ENCODE measurements around the gene MAP4K4.

The MAP4K4 gene

DNA sequence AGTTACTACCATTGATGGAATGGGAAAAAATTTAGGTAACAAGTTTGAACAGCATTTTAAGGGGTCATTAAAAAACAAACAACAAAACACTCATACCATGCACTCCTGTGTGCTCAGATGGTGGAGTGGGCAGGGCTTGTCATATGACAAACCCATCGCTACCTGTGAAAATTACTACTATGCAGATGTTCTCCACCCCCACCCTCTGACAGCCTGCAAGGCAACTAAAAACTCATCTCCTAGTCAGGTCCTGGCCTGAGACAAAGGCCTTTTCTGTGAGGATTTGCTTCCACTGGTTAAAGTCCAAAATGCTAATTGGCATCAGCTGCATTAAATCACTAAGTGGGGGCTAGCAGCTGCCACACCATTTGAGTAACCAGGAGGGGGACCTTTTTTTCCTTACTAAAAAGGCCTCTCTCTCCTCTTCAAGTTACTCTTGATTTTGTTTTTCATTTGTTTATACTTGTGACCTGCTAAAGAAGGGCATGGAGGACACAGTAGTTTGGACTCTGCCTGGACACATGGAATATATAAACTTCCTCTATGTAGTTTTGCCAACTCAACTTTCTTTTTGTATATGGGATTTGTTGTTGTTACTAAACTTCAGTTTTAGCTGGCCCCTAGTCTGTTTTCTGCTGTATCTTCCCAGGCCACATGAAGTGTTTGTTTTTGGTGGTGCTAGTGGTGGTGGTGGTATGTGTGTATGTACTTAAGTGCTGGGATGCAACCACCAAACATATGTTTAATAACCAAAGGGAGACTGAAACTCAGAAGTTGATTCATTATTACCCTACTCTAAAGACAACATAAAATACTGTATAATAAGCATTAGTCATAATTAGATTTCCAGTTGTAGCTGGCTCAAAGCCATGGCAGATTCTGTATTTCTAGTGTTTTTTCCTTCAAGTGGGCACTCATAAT is 121.3 kb downstream of the MAP4K4 start:
- peak; percentile 69 for DNase-seq

DNA sequence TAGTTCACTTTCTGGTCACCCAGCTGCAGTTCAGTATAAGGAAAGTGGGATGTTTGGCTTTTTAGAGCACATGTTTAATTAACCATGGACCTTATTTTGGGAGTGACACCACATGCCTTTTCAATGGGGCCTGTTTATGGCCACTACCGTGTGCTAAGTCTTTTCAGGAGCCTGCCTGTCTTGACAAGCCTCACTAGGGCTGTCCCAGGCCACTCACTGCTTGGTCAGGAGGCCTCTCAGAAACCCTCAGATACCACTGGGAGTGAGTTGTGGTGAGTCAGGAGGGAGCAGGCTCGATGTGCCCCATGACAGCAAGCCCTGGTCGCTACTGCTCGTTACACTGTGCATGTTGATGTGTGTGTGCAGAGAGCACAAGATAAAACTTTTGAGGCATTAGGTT is 123.0 kb downstream of the MAP4K4 start:
- no peak for DNase-seq

DNA sequence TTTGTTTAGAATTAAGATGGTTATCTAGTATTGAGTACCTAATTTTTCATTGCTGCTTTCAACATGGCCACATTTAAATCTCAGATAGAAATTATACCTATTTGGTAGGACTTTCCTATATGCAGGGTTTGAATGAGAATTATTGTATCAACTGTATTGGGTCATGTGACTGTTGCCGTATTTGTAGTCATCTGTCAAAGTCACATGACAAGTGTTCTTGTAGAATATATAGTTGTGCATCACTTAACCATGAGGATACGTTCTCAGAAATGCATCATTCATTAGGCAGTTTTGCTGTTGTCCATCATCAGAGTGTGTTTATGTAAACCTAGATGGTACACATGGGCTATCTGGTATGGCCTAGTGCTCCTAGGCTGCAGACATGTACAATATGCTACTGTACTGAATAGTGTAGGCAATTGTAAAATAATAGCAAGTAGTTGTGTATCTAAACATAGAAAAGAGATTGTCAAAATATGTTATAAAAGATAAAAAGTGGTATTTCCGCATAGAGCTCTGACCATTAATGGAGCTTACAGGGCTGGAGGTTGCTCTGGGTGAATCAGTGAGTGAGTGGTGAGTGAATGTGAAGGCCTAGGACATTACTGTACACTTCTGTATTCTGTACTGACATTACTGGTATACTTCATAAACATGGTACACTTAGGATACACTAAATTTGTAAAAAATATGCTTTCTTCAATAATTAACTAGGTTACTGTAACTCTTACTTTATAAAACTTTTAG is 123.7 kb downstream of the MAP4K4 start:
- no peak for DNase-seq

DNA sequence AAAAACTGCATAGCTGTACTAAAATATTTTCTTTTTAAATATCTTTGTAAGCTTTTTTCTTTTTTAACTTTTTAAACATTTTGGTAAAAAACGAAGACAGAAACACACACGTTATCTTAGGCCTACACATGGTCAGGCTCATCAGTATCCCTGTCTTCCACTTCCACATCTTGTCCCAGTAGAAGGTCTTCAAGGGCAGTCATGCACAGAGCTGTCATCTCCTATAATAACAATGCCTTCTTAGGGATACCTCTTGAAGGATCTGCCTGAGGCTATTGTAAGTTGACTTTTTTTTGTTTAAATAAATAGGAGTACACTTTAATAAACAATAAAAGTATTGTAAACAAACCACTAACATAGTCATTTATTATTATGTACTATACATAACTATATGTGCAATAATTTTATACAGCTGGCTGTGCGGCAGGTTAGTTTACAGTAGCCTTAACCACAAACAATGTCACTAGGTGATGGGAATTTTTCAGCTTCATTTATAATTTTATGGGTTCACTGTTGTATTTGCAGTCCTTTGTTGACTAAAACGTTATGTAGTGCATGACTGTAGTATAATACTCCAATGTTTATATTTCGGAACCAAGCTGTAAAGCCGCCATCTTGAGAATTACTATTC is 124.4 kb downstream of the MAP4K4 start:
- DNase-seq: no peak

DNA sequence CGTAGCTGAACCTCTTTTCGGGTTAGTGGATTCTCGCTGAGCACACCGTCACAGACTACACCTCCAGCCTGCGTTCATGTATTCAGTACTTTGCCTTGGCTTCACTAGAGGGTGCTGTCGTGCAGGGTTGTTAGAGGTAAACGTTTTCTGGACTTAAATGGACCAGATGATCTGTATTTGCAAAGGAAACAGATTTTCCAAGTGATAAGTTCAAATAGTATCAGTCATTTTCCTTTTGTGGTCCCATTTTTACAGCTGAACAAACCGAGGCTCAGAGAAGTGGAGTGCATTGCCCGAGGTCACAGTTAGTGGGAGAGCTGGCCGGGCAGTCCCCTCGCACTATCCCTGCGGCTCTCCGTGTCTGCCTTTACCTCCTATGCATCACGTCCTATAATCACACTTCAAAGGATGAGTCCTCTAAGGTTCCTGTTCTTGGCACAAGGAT is 125.9 kb downstream of the MAP4K4 start:
- peak; percentile 24 for DNase-seq

DNA sequence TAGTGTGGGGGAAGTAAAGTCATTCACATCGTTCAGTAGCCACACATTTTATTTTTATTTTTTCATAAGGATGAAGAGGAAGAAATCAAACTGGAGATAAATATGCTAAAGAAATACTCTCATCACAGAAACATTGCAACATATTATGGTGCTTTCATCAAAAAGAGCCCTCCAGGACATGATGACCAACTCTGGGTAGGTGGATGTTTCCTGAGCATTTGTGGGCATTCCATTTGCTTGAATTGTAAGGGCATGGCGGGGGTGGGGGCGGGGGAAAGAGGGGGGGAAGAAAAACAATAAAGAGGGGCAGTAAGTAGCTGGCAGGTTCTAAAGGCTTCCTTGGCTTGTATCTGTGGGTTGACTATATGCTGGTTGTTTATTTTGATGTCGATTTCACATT is 126.4 kb downstream of the MAP4K4 start:
- no peak for DNase-seq

DNA sequence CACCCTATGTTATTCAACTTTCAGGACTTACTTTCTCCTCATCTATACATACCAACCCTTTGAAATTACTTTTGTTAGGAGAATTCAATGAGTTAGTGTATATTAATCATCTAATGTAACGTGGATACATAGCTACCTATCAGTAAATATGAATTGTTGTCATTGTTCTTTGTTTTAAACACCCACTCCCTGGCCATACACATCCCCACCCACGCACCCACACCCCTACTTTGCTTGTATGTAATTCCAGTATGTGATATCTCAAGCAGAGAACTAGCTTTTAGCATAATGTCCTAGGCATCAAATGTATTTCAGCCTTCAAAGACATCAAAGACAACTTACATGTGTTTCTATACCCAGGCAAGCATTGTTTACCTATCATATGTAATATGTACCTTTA is 129.2 kb downstream of the MAP4K4 start:
- DNase-seq: no peak

DNA sequence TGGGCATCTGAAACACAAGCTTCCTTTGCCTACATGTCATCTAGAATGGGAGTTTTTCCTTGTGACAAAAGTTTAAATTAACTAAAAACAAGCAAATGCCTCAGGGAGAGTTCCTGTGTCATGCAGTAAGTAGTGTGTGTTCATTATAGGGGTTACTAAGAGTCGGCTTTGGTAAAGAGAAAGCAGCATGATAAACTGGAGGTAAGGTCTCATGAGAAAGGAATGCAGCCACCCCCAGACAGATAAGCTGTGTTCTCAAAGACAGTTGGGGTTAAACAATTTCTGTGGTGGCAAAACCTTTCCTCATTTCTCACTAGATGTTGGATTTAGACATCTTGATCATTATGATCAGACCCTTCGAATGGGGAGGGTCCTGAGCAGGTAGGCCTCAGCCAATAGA is 129.7 kb downstream of the MAP4K4 start:
- no peak for DNase-seq

DNA sequence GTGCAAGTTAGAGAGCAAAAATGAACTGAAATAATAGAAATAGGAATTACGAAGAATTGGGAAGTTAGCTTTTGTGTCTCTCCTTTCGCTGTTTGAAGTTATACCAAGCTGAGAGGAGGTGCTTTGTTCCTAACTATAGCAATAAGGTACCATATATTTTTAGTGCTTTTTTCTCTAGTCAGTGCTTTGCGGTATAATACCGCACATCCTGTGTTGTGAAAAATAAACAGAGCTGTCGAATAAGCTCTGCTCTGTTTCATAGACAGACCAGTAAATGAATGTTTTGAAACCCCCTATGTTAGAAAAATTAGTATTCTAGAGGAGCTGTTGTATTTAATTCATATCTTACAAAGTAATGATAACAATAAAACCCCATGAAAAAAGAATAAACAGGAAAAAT is 130.8 kb downstream of the MAP4K4 start:
- no peak for DNase-seq

DNA sequence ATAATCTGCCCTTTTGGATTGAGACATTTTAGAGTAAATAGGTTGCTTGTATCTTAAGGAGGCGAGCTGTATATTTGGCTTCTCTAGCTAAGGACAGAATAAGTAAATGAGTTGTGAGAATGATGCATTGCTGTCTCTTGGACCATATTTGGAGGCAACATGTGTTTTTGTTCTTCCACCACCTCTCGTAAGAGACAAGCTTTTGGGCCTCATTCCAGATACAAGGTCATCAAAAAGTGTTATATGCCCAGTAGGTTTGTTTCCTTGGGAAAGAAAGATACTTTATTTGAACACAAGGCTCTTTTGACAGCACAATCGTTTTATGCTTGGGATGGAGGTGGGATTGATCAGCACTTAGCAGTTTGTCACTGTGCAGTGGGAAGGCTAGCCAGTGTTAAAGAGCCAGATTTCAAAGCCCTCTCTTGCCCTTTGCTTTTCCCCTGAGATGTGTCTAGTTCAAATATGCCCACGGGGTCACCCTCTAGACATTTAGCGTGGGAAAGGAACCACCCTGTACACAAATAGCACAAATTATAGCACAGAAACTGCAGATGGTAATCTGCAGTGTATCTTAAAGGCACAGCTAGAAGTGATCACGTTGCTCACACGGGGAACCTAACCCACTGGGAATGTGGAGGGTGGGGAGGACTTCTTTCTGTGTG is 131.3 kb downstream of the MAP4K4 start:
- DNase-seq: no peak

DNA sequence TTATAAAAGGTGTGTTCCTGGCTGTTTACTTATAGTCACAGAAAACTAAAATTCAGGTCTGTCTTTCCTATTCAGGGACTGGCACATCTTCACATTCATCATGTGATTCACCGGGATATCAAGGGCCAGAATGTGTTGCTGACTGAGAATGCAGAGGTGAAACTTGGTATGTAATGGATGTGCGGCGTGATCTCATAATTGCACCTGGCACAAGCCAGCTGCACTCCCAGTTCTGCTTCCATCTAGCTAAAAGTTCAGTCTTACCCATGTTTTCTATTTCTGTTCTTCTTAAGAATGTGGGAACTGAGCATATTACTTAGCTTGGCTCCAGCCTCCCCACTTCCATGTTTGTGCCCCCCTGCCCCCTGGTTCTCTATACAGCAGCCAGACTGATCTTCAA is 131.9 kb downstream of the MAP4K4 start:
- no peak for DNase-seq

DNA sequence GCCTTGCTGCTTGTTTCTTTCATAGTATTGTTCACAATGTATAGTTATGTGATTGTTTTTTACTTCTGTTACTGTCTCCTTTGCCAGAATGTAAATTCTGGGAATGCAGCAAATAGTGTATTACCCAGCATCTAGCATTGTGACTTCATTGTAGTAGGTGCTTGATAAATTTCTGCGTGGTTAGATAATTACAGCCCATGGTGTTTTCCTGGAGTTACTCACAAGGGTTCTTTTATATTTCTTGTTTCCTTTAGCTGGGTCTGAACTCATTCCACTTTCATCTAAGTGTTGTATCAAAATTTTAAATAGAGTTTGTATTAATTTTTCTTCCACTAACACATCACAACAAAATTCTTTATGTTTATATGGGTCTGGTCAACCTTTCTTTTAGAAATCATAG is 132.6 kb downstream of the MAP4K4 start:
- no peak for DNase-seq

DNA sequence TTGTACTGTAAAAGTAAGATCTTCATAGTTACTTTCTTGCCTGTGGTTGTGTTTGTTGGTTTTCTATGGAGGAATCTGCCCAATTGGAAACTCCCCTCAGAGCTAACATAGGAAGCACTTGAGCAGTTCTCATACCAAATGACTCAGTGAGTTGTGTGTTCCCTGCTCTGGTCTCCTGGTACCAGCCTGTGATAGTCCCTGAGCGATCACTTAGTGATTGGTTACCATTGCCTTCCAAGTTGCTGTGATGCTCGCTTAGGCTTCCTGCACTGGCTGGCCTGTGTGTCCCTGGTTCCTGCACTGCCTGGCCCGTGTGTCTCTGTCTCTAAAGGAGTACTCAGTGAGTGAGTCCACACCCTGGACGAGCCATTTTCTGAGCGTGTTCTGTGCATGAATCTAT is 133.0 kb downstream of the MAP4K4 start:
- no peak for DNase-seq

DNA sequence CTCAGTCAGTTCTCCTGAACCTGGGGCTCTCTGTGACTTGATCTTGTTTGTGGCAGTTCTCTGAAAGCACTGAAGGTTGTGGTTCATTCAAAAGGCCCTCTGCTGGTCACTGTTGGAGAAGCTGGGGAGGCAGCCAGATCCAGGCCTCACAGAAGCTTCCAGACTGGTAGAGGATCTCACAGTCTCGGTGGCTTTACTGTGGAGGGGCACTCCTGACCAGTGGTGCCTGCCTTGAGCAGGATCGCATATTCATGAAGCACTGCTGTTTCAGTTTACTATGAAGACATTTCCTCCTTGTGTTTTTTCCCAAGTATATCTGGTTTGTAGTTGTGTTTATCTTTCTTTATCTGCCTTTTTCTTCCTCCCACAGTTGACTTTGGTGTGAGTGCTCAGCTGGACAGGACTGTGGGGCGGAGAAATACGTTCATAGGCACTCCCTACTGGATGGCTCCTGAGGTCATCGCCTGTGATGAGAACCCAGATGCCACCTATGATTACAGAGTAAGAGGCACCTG is 133.9 kb downstream of the MAP4K4 start:
- DNase-seq: peak; percentile 69

DNA sequence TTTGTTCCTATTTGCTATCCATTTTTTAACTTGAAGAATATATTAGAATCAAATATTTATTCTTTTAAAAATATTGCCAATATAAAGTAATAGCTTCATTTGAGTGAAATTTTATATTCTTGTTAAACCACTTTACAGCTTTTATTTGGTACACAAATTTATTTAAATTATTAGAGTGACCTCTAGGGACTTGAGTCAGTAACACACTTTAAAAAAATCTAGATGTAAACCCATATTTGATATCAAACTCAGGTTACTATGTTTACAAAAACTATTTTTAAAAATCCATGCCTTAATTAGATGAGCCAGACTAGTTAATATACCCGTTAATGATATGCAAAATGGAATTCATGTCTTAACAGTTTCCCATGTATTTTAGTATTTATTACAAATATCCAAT is 134.6 kb downstream of the MAP4K4 start:
- DNase-seq: peak; percentile 31

DNA sequence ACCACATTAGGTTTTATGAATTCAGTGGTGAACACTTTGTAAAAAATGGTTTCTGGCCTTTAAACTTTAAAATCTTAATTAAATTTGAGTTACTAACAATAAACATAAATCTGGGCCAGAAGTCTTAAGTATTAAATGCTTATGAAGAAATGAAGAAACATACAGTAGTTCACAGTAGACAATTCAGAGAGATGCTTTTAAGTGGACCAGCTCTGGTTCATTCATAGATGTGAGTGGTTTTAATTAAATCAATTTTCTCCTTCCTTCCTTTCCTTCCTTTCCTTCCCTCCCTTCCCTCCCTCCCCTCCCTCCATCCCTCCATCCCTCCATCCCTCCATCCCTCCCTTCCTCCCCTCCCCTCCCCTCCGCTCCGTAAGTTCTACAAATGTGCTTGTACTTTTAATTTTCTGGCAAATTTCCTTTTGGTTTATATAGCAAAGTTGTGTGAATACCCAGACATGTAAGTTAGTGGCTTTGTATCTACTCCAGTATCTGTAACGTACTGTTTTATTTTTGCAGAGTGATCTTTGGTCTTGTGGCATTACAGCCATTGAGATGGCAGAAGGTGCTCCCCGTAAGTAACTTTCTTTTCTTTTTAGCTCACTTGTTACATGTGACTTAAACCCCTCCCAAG is 136.5 kb downstream of the MAP4K4 start:
- no peak for DNase-seq

DNA sequence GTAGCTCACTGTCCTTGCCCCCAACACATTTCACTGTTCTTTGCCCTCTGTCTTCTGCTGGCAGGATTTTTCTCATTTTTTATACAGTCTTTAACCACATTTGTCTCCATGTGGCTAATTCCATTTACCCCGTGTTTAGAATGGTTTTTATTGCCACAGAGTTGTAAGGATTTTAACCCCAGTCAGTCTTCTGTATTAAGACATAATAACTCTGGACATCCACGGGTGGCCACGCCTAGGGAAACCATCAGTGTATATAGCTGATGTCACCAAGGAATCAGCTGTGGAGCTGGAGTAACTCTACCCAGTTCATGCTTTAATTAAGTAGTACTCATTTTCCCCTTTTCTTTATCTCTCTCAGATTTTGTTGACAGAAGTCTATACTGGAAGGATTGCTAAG is 139.8 kb downstream of the MAP4K4 start:
- DNase-seq: no peak

DNA sequence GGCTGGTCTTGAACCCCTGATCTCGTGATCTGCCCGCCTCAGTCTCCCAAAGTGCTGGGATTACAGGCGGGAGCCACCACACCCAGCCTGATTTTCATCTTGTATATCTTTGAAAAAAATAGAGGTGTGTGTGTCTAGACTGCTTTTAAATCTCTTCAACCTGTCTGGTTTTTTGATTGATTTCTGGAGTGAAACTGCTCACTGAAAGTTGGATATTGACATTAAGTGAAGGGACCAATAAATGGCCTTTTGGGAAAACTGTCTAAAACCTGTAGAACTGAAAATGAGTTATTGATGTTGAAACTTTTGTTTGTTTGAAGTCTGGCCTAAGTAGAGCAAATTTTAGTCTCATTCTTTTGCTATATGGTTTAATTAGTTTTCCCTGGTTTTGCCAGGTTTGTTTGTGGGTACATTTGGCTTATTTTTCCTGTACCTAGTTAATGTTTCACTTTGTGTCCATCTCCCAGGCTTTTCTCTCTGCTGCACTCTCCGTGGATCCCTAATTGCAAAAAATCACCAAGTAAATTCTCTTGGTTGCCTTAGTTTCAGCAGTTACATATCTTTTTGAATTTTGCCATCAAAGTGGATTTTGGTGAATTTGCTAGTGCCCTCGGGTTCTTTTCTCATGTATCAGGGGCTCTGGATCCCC is 144.3 kb downstream of the MAP4K4 start:
- DNase-seq: no peak

DNA sequence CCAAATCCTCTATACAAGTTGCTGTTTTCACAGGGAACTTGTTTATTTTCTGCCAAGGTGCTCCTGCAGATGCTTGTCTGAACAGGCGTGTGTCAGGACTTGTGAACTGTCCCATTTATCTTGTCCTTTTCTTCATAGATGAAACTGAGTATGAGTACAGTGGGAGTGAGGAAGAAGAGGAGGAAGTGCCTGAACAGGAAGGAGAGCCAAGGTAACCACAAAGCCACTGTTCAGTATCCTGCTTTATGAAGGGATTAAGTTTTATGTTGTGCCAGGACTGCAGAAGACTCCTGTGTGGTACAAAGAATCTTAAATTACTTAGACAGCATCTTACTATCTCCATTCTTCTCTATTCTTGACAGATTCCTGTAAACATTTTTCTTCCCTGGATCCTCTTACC is 145.0 kb downstream of the MAP4K4 start:
- no peak for DNase-seq

DNA sequence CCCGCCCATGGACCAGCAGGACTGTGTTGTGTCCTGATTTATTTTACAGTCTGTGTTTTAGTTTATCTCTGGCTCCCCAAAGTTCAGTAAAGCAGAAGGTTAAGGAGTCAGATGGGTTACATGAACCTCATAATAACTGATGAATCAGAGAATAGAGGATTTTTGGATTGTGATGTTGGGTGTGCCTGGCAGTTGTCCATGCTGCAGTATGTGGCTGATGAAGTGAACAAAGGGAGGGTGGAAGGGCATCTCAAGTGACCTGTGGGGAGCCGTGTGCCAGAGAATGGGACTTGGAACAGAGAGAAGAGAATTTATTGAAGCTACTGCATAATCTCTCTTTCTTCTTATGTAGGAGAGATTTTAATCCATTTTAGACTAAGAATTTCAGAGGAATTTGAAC is 145.5 kb downstream of the MAP4K4 start:
- DNase-seq: no peak

DNA sequence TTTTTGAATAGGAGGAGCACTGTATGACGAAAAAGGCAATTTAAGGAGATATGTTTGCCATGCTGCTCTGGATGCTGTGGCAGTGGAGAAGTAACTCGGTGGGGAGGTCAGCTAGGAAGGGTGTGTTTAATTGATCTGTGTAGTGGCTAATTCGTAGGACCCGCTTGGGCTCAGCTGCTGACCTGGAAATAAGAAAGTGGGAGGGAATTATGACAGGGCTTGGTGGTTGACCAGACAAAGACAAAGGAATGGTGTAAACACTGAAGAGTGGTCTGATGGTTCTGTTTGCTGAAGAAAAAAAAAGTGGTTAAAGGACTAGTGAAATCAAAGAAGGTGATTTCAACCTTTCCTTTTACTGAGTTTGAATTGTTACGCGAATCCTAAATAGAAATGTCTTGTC is 146.0 kb downstream of the MAP4K4 start:
- no peak for DNase-seq

DNA sequence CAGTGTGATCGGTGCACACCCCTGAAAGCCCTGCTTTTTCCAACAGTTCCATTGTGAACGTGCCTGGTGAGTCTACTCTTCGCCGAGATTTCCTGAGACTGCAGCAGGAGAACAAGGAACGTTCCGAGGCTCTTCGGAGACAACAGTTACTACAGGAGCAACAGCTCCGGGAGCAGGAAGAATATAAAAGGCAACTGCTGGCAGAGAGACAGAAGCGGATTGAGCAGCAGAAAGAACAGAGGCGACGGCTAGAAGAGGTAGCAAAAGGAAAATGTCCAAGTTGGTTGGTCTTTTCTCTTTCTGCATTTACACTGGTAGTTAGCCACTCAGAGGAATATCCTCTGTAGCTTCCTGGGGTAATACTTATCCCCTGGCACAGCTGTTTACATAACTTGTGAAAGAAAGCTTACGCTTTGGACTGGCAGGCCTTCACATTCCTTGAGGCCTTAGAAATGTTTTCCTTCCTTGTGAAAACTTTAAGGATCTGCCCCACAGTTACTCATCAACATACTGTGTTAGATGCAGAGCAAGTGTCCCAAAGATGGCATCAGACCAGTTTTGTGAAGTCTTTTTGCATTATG is 146.6 kb downstream of the MAP4K4 start:
- no peak for DNase-seq
